GM18858 (cell line): Measurements from ENCODE around the gene OLA1.

ENCODE experiments used
- ATAC-seq: cut with Tn5 transposase; IDR thresholded peaks from one replicate; pipeline ENCODE4 v1.9.1; 2021; ENCODE audit not compliant: unreplicated experiment

The OLA1 gene

DNA sequence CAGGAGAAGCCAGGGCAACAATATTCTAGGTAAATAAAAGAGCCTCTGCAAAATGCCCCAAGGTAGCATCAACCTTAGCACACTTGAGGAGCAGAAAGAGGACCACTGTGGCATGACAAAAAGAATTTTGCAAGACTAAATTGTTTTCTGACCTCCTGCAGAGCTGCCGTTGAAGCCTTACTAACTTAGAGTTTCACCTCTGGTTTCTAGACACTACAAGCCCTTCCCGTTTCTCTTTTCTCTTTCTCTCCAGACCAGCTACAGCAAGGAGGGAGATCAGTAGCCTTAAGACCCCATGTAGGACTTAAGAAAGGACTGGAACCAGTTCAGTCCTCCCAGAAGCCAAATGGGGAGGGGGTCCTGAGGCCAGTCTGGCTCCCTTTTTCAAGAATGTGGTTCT lies 209.9 kb downstream of the OLA1 start:
- no peak for ATAC-seq

- no peak for ATAC-seq
Observed at GRCh38 chr2:174036825-174037224, 211.5 kb downstream of the OLA1 start.

GRCh38 chr2:174035981-174036742 lies 212.2 kb downstream of the OLA1 start:
- no peak for ATAC-seq

- no peak for ATAC-seq
Observed at GRCh38 chr2:174035117-174035635, 213.2 kb downstream of the OLA1 start.

DNA sequence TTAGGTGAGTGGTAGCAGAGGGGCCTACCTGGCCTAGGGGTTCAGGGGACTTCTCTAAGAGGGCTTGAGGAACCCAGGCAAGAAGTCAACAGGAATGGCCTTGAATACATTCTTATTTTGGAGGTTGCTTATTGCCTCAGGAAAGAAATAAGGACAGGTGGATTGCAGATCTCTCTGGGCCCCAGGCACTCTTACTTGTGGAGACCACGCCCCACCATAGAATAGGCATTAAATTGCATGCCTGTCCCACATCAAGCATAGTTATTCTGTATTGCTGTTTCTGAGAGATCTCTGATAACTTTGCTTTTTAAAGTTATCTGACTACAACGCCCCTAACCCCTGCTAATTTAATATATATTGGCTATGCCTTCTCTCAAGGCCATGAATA lies 215.2 kb downstream of the OLA1 start:
- ATAC-seq = no peak

DNA sequence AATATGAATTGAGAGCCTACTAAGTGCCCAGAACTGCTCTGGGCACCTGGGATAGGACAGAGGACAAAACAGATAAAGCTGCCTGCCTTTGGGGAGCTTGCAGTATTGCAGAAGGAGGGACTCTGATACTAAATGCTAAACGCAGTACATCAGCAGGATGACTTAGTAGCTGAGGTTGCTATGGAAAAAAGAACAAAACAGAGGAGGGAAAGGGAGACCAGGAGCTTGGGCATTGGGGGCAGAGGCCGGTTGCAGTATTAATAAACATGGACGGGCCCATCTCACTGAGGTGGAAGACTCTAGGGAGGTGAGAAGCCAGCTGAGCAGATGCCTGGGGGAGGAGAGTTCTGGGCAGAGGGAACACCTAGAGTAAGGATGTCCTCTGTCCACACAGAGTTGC lies 217.1 kb downstream of the OLA1 start:
- ATAC-seq = no peak

- no peak for ATAC-seq
Observed at GRCh38 chr2:174028935-174029334, 219.4 kb downstream of the OLA1 start.

- no peak for ATAC-seq
Observed at GRCh38 chr2:174027956-174028355, 220.4 kb downstream of the OLA1 start.

- ATAC-seq = no peak
Observed at GRCh38 chr2:174026122-174026845, 222.0 kb downstream of the OLA1 start.

GRCh38 chr2:174025271-174026121 lies 222.8 kb downstream of the OLA1 start:
- ATAC-seq = no peak

DNA sequence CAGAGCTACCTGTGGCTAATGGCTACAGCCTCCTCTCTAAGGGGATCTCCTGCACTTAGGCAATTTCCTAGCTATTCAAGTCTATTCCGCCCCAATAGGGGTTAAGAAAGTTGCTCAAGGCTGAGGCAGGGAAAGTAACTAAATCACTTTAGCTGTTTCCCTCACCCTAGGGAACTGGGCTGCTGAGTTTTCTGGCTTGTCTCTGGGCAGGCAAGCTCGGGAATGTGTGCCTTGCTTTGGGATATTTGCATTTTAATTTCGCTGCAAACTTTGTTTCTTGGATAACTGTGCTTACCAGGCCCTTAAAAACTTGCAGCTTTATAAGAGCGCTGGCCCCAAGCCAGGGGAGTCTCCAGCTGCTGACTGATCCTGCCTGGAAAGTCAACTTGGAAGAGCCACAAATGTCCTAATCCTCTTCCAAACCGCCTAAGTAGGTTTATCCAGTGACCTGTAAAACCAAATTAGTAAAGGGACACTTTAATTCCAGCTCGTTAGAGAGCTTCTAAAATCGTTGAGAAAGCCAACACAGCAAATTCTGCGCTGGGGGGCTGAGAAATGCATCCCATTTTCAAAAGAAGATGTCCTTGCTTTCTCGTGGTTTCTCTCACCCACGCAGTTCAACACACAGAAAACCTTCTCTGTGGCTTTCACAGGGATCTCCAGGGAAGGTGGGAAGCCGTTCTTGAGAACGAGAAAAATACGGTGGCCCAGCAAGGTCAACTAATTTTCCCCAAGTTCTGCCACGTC lies 223.6 kb downstream of the OLA1 start:
- ATAC-seq = no peak

- ATAC-seq = no peak
Observed at GRCh38 chr2:174023591-174024523, 224.5 kb downstream of the OLA1 start.
